K562 (cell line): ENCODE data around the gene OR5L1. TPM values are rescaled to one million over a fixed set of nuclear protein-coding genes. Genes with fewer than 3 reads are reported as not detected.

Experiments
- polyA plus RNA-seq, 8 experiments: library from polyadenylated mRNA; depleted of rRNA in 4 of 8; stranded (reverse) in 5 of 8; unstranded in 3 of 8; fragments of >200 nt; fragmentation: Nextera tagmentation in 2 of 8; fragmentation: Illumina TruSeq in 1 of 8; extraction: Ambion mirVana in 2 of 8; extraction: Trizol in 1 of 8; gene quantifications; 2 replicates each; pipeline versions ENCODE4 v1.2.1 to v1.2.3, GENCODE V29; 2011 to 2014; ENCODE audit warnings: inconsistent platforms in 1 of 8, missing spikeins in 1 of 8
- total RNA-seq, 7 experiments: library from RNA; depleted of rRNA in 6 of 7; stranded (reverse); fragments of >200 nt in 6 of 7; fragmentation: Illumina TruSeq in 2 of 7; extraction: Trizol in 2 of 7; gene quantifications; 2 replicates each; pipeline versions ENCODE4 v1.2.1 to v1.2.3, GENCODE V29; 2011 to 2021; ENCODE audit warnings: low replicate concordance in 1 of 7

OR5L1 gene
- total and polyA plus RNA-seq, 9 of the 15 experiments (the other 6 are each of a cell fraction or from before 2014, with no cell fraction given), result not detected

Other genes with a start within 250 kb of the OR5L1 start
Only the 7 nearest of the 16 such genes appear.
- gene OR5D13, start 37.9 kb upstream of the OR5L1 start, total RNA-seq (2014; rRNA removed), result not detected in 2 replicates
- not detected in 2 replicates for gene OR5D13, start 37.9 kb upstream of the OR5L1 start, total RNA-seq (2014; rRNA removed; fragmentation: Illumina TruSeq; extraction: Trizol)
- not detected in 2 replicates for gene OR5D13, start 37.9 kb upstream of the OR5L1 start, total RNA-seq (2015; rRNA removed; fragmentation: Illumina TruSeq; extraction: Trizol)
- not detected in 2 replicates for gene OR5D13, start 37.9 kb upstream of the OR5L1 start, total RNA-seq (2021)
- gene OR5D13, start 37.9 kb upstream of the OR5L1 start, polyA plus RNA-seq (2011; rRNA removed), result not detected in 2 replicates
- gene OR5D13, start 37.9 kb upstream of the OR5L1 start, polyA plus RNA-seq (2014; fragmentation: Illumina TruSeq; extraction: Trizol), result not detected in 2 replicates
- not detected for gene OR5D13, start 37.9 kb upstream of the OR5L1 start, polyA plus RNA-seq (2014; fragmentation: Nextera tagmentation; extraction: Ambion mirVana)
- not detected in 2 replicates for gene OR5D13, start 37.9 kb upstream of the OR5L1 start, polyA plus RNA-seq (2014; rRNA removed)
- gene OR5D14, start 15.8 kb upstream of the OR5L1 start, total RNA-seq (2014; rRNA removed), result not detected in 2 replicates
- not detected in 2 replicates for gene OR5D14, start 15.8 kb upstream of the OR5L1 start, total RNA-seq (2014; rRNA removed; fragmentation: Illumina TruSeq; extraction: Trizol)
- not detected in 2 replicates for gene OR5D14, start 15.8 kb upstream of the OR5L1 start, total RNA-seq (2015; rRNA removed; fragmentation: Illumina TruSeq; extraction: Trizol)
- not detected in 2 replicates for gene OR5D14, start 15.8 kb upstream of the OR5L1 start, total RNA-seq (2021)
- not detected in 2 replicates for gene OR5D14, start 15.8 kb upstream of the OR5L1 start, polyA plus RNA-seq (2011; rRNA removed)
- not detected in 2 replicates for gene OR5D14, start 15.8 kb upstream of the OR5L1 start, polyA plus RNA-seq (2014; fragmentation: Illumina TruSeq; extraction: Trizol)
- not detected for gene OR5D14, start 15.8 kb upstream of the OR5L1 start, polyA plus RNA-seq (2014; fragmentation: Nextera tagmentation; extraction: Ambion mirVana)
- not detected in 2 replicates for gene OR5D14, start 15.8 kb upstream of the OR5L1 start, polyA plus RNA-seq (2014; rRNA removed)
- not detected in 2 replicates for gene OR5D18, start 8.3 kb downstream of the OR5L1 start, total RNA-seq (2014; rRNA removed)
- gene OR5D18, start 8.3 kb downstream of the OR5L1 start, total RNA-seq (2014; rRNA removed; fragmentation: Illumina TruSeq; extraction: Trizol), result not detected in 2 replicates
- gene OR5D18, start 8.3 kb downstream of the OR5L1 start, total RNA-seq (2015; rRNA removed; fragmentation: Illumina TruSeq; extraction: Trizol), result not detected in 2 replicates
- not detected in 2 replicates for gene OR5D18, start 8.3 kb downstream of the OR5L1 start, total RNA-seq (2021)
- gene OR5D18, start 8.3 kb downstream of the OR5L1 start, polyA plus RNA-seq (2011; rRNA removed), result not detected in 2 replicates
- gene OR5D18, start 8.3 kb downstream of the OR5L1 start, polyA plus RNA-seq (2014; fragmentation: Illumina TruSeq; extraction: Trizol), result not detected in 2 replicates
- gene OR5D18, start 8.3 kb downstream of the OR5L1 start, polyA plus RNA-seq (2014; fragmentation: Nextera tagmentation; extraction: Ambion mirVana), result not detected
- gene OR5D18, start 8.3 kb downstream of the OR5L1 start, polyA plus RNA-seq (2014; rRNA removed), result not detected in 2 replicates
- not detected in 2 replicates for gene OR5L2, start 15.9 kb downstream of the OR5L1 start, total RNA-seq (2014; rRNA removed)
- not detected in 2 replicates for gene OR5L2, start 15.9 kb downstream of the OR5L1 start, total RNA-seq (2014; rRNA removed; fragmentation: Illumina TruSeq; extraction: Trizol)
- not detected in 2 replicates for gene OR5L2, start 15.9 kb downstream of the OR5L1 start, total RNA-seq (2015; rRNA removed; fragmentation: Illumina TruSeq; extraction: Trizol)
- gene OR5L2, start 15.9 kb downstream of the OR5L1 start, total RNA-seq (2021), result not detected in 2 replicates
- not detected in 2 replicates for gene OR5L2, start 15.9 kb downstream of the OR5L1 start, polyA plus RNA-seq (2011; rRNA removed)
- gene OR5L2, start 15.9 kb downstream of the OR5L1 start, polyA plus RNA-seq (2014; fragmentation: Illumina TruSeq; extraction: Trizol), result not detected in 2 replicates
- gene OR5L2, start 15.9 kb downstream of the OR5L1 start, polyA plus RNA-seq (2014; fragmentation: Nextera tagmentation; extraction: Ambion mirVana), result not detected
- gene OR5L2, start 15.9 kb downstream of the OR5L1 start, polyA plus RNA-seq (2014; rRNA removed), result not detected in 2 replicates
- not detected in 2 replicates for gene OR5D16, start 27.4 kb downstream of the OR5L1 start, total RNA-seq (2014; rRNA removed)
- not detected in 2 replicates for gene OR5D16, start 27.4 kb downstream of the OR5L1 start, total RNA-seq (2014; rRNA removed; fragmentation: Illumina TruSeq; extraction: Trizol)
- gene OR5D16, start 27.4 kb downstream of the OR5L1 start, total RNA-seq (2015; rRNA removed; fragmentation: Illumina TruSeq; extraction: Trizol), result not detected in 2 replicates
- not detected in 2 replicates for gene OR5D16, start 27.4 kb downstream of the OR5L1 start, total RNA-seq (2021)
- not detected in 2 replicates for gene OR5D16, start 27.4 kb downstream of the OR5L1 start, polyA plus RNA-seq (2011; rRNA removed)
- gene OR5D16, start 27.4 kb downstream of the OR5L1 start, polyA plus RNA-seq (2014; fragmentation: Illumina TruSeq; extraction: Trizol), result not detected in 2 replicates
- not detected for gene OR5D16, start 27.4 kb downstream of the OR5L1 start, polyA plus RNA-seq (2014; fragmentation: Nextera tagmentation; extraction: Ambion mirVana)
- gene OR5D16, start 27.4 kb downstream of the OR5L1 start, polyA plus RNA-seq (2014; rRNA removed), result not detected in 2 replicates
- gene TRIM51, start 71.9 kb downstream of the OR5L1 start, total RNA-seq (2014; rRNA removed), result not detected in 2 replicates
- gene TRIM51, start 71.9 kb downstream of the OR5L1 start, total RNA-seq (2014; rRNA removed; fragmentation: Illumina TruSeq; extraction: Trizol), result not detected in 2 replicates
- gene TRIM51, start 71.9 kb downstream of the OR5L1 start, total RNA-seq (2015; rRNA removed; fragmentation: Illumina TruSeq; extraction: Trizol), result not detected in 2 replicates
- gene TRIM51, start 71.9 kb downstream of the OR5L1 start, total RNA-seq (2021), result not detected in 2 replicates
- not detected in 2 replicates for gene TRIM51, start 71.9 kb downstream of the OR5L1 start, polyA plus RNA-seq (2011; rRNA removed)
- not detected in 2 replicates for gene TRIM51, start 71.9 kb downstream of the OR5L1 start, polyA plus RNA-seq (2014; fragmentation: Illumina TruSeq; extraction: Trizol)
- not detected for gene TRIM51, start 71.9 kb downstream of the OR5L1 start, polyA plus RNA-seq (2014; fragmentation: Nextera tagmentation; extraction: Ambion mirVana)
- not detected in 2 replicates for gene TRIM51, start 71.9 kb downstream of the OR5L1 start, polyA plus RNA-seq (2014; rRNA removed)
- gene OR5W2, start 103.2 kb downstream of the OR5L1 start, total RNA-seq (2014; rRNA removed), result not detected in 2 replicates
- not detected in 2 replicates for gene OR5W2, start 103.2 kb downstream of the OR5L1 start, total RNA-seq (2014; rRNA removed; fragmentation: Illumina TruSeq; extraction: Trizol)
- gene OR5W2, start 103.2 kb downstream of the OR5L1 start, total RNA-seq (2015; rRNA removed; fragmentation: Illumina TruSeq; extraction: Trizol), result not detected in 2 replicates
- gene OR5W2, start 103.2 kb downstream of the OR5L1 start, total RNA-seq (2021), result not detected in 2 replicates
- not detected in 2 replicates for gene OR5W2, start 103.2 kb downstream of the OR5L1 start, polyA plus RNA-seq (2011; rRNA removed)
- not detected in 2 replicates for gene OR5W2, start 103.2 kb downstream of the OR5L1 start, polyA plus RNA-seq (2014; fragmentation: Illumina TruSeq; extraction: Trizol)
- not detected for gene OR5W2, start 103.2 kb downstream of the OR5L1 start, polyA plus RNA-seq (2014; fragmentation: Nextera tagmentation; extraction: Ambion mirVana)
- gene OR5W2, start 103.2 kb downstream of the OR5L1 start, polyA plus RNA-seq (2014; rRNA removed), result not detected in 2 replicates